GM19238 (cell line): ENCODE measurements around the gene FAM20A.
"Not testable (repeated sequence)": the region's sequence is repeated elsewhere in the genome, so short reads cannot be mapped to it uniquely, and the experiment has no call there.

Experiments used
- DNase-seq: peaks from one replicate; pipeline ENCODE4 v3.0.0; 2011; ENCODE audit warnings: low spot score; ENCODE audit not compliant: insufficient read length

Gene FAM20A

DNA sequence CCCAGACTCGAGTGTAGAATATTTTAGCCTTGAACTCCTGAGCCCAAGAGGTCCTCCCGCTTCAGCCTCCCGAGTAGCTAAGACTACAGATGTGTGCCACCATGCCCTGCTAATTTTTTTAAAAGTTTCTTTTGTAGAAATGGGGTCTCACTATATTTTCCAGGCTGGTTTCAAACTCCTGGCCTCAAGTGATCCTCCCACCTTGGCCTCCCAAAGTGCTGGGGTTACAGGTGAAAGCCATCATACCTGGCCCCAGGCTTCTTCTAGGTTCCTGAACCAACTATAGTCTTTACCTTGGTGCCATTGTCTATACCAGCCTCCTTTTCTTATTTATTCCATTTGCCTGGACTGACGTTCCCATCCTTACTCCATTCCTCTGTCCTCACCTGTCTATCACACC lies 106.1 kb downstream of the FAM20A start:
- no peak for DNase-seq

DNA sequence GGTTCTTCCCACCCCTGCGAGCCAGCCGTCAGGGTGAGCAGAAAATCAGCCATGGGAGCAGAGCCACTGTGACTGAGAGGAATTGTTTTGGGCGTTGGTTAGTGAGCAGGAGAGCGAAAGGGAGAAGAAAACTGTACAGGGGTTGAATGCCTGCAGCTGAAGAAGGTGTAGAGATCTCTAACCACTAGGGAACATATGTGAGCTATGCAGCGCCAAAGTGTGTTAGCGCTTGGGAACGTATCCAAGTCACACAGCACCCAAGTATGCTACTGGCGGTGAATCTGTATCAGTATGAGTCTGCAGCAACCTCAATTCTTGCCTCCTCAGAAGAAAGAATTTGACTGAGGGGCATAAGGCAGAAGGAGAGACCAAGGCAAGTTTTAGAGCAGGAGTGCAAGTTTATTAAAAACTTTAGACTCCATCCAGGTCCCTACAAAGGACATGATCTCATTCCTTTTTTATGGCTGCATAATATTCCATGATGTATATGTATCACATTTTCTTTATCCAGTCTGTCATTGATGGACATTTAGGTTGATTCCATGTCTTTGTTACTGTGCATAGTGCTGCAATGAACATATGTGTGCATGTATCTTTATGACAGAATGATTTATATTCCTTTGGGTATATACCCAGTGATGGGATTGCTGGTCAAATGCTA lies 108.6 kb downstream of the FAM20A start:
- not testable (repeated sequence) for DNase-seq

DNA sequence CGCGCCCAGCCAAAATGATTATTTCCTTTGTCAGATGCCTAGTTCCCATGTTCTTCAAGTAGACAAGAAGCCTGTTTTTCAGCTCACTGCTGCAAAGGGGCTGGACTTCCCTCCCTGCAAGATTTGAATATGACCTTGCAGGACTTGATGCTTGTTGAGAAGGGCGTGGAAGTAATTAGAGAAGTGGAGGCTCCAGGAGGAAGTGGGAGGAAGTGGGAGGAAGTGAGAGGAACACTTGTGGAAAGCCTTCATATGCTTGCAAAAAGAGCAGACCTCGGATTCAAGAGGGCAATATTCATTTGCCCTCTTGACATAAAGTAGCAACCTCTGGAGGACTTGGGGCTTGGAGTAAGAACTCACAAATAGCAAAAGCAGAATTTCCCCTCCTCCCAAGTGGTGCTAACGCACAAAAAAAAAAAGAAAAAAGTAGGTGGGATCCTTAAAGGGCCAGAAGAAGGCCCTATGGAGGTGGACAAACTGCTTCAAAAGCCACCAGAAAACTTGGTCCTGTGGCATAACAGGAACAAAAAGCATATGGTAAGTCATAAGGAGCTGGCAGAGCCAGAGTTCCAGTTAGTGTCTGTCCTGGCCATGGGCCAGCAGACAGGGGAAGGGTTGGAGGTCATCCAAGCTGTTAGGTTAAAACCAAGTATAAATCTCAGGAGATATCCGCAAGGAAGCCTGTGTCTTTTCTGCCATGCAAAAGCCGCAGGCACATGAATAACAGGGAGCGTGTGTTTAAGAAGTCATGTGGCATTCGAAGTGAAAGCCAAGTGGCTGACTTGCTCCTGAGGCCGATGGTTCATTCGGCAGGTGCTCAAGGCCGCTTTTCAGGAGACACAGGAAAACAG lies 109.6 kb downstream of the FAM20A start:
- DNase-seq, result no peak

GRCh38 chr17:68489919-68490318 lies 111.2 kb downstream of the FAM20A start:
- DNase-seq, result no peak
